Omental fat pad (tissue), 4 donors: ENCODE results near the gene BOD1. TPM values are rescaled to one million over a fixed set of nuclear protein-coding genes. Genes with fewer than 3 reads are reported as not detected.

Source experiments
- ATAC-seq: fragments of 150-250 bp; one replicate; pipeline ENCODE4 v1.9.1; 2016; ENCODE audit warnings: mild to moderate bottlenecking, moderate library complexity; ENCODE audit not compliant: low FRiP score
- DNase-seq: peaks from one replicate; pipeline ENCODE4 v3.0.0-alpha.2; 2019; ENCODE audit warnings: low spot score
- CTCF ChIP-seq, 3 donors: fragments of 450-650 bp; IDR thresholded peaks; one replicate each; pipeline ENCODE4 v1.5.1; 2016 to 2017; ENCODE audit warnings: antibody characterized with exemption in 3 of 3, mild to moderate bottlenecking in 3 of 3, moderate library complexity in 2 of 3
- total RNA-seq, 4 donors: library from RNA; depleted of rRNA; stranded (reverse); fragments of >200 nt; gene quantifications; one replicate each; pipeline ENCODE4 v1.1.0, GENCODE V29; 2016

The BOD1 gene
- total RNA-seq, 4 donors from 2014 or later: 52.9 to 63.1 (median 57.8) TPM

DNA sequence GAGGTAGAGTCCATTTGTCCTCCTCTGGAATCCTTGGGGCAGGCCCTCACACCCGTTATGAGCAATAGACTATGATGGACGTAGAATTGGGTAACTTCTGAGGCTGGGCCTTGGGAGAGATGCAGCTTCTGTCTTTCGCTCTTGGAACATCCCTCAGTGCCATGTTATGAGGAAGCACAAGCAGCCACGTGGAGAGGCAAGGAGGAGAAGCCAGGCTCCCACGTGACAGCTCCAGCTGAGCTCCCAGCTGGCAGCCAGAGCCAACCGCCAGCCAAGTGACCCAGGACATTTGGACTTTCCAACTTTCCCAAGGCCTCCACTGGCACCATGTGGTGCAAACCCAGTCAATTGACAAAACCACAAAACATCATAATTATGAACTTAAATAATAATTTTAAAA lies 43.0 kb upstream of the BOD1 start:
- no peak for ATAC-seq
- no peak for DNase-seq
- TF ChIP-seq CTCF (IDR thresholded peaks at IDR 0.05): no peak

- ATAC-seq (no peak), DNase-seq (no peak)
- no peak for TF ChIP-seq CTCF (IDR thresholded peaks at IDR 0.05)
Observed at GRCh38 chr5:173657741-173658356, 41.4 kb upstream of the BOD1 start.

DNA sequence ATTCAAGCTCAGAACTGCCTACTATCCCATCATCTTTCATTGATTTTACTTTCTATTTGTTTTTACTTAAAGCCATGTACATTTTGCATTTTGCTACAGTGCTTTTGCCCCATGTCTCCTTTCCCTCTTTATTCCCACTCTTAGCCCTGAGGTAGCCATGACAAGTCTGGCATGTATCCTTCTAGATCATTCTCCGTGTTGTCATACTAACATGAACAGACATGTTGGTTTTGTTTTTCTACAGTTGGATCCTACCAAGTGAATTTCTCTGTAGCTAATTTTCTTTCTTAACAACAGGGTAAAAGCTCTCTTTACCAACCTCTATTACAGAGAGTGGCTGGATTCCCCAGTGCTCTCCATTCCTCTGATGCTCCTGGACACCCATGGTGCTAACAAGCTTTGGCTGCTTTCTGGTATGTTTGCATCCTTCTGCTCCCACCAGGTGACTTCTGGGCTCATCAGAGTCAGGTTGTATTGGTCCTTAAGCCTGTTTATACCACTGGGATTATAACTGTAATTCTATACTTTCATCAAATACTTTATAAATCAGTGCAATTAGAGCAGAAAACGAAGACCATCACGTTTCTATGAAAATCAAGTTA lies 38.8 kb upstream of the BOD1 start:
- DNase-seq (no peak), ATAC-seq (no peak)
- TF ChIP-seq CTCF (IDR thresholded peaks at IDR 0.05): no peak

DNA sequence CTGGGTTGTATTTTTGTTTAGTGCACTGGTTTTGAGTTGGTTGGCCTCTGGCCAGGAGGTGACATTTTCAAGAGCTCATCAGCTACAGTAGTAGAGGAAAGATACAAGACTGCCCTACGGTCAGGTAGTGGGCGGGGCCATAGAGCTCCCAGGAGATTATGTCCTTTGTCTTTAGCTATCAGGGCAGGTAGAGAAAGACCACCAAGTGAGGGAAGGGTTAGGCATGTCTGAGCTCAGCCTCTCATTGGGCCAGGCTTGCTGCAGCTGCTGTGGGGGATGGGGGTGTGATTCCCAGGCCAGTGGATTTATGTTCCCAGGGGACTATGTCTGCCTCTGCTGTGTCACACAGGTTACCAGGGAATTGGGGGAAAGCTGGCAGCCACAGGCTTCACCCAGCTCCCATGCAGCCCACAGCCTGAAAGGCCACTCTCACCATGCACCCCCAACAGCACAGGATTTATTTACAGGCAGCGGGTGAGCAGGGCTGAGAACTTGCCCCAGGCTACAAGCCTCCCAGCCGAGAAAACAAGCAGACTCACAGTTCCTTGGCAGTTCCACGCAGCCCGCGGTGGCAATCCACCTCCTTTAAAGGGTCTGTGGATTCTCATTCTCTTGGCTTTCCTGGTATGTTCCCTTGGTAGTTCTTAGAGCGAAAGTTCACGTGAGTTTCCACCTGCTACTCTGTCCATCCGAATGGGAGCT lies 37.5 kb upstream of the BOD1 start:
- ATAC-seq (no peak), DNase-seq (no peak)
- TF ChIP-seq CTCF (IDR thresholded peaks at IDR 0.05): no peak

DNA sequence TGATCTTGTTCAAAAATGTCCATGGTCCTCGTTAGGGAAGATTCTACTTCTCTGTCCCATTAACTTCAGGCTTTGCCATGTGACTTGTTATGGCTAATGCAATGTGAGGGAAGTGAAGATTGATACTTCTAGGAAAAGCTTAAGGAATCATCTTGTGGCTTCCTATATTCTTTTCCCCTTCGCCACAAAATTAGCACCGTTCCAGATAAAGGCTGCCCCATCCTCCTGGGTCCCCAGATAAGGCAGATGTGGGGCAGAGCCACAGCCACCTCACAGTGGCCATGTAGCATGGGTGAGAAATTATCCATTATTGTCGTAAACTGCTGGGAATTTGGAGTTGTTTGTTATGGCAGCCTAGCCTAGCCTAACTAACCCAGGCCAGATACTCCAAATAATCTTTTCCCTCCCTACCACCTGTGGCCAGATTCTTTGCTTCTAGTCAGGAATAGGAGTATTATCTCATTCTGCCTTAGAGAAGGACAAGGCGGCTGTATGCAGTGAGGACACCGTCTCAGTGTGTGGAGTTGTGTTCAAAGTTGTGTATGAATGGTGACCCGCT lies 31.9 kb upstream of the BOD1 start:
- no peak for TF ChIP-seq CTCF (IDR thresholded peaks at IDR 0.05)
- no peak for ATAC-seq
- no peak for DNase-seq

DNA sequence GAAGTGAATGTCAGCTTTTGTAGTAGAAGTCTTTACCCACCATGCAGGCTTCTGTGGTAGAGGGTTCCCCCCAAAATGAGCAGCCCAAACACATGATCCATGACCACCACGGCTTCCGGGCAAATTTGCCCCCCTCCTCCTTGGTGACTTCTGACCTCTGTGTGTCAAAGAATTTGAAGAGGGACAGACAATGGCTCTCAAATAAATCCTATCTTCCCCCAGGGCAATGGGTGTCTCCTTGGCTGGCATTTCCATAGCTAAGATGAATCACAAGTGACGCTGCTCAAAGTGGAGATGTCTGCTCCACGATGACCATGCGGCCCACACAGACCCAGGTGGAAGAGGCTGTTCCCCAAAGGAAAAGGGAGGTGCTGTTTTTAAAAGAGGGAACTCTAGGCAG lies 30.2 kb upstream of the BOD1 start:
- DNase-seq: no peak
- no peak for TF ChIP-seq CTCF (IDR thresholded peaks at IDR 0.05)
- ATAC-seq: no peak
